HPDE6-E6E7 (cell line): ENCODE measurements around the gene FAM151A.
"Not testable (repeated sequence)": the region's sequence is repeated elsewhere in the genome, so short reads cannot be mapped to it uniquely, and the experiment has no call there.

ENCODE experiments used
- DNase-seq: peaks from one replicate; pipeline ENCODE4 v3.0.0; 2011; ENCODE audit warnings: missing footprints; ENCODE audit errors: extremely low spot score

The FAM151A gene

DNA sequence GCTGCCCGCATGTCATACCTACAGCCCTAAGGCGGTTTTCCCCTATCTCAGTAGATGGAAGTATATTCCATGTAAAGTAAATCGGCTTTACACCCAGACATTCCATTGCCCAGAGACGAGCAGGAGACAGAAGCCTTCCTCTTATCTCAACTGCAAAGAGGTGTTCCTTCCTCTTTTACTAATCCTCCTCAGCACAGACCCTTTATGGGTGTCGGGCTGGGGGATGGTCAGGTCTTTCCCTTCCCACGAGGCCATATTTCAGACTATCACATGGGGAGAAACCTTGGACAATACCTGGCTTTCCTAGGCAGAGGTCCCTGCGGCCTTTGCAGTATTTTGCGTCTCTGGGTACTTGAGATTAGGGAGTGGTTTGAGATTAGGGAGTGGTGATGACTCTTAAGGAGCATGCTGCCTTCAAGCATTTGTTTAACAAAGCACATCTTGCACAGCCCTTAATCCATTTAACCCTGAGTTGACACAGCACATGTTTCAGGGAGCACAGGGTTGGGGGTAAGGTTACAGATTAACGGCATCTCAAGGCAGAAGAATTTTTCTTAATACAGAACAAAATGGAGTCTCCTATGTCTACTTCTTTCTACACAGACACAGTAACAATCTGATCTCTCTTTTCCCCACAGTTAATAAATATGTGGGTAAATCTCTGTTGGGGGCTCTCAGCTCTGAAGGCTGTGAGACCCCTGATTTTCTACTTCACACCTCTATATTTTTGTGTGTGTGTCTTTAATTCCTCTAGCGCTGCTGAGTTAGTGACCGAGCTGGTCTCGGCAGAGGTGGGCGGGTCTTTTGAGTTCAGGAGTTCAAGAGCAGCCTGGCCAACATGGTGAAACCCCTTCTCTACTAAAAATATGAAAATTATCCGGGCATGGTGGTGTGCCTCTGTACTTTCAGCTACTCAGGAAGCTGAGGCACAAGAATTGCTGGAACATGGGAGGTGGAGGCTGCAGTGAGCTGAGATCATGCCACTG, 13.4 kb upstream of the FAM151A start:
- not testable (repeated sequence) for DNase-seq

GRCh38 chr1:54635804-54636203, 12.5 kb upstream of the FAM151A start:
- not testable (repeated sequence) for DNase-seq

DNA sequence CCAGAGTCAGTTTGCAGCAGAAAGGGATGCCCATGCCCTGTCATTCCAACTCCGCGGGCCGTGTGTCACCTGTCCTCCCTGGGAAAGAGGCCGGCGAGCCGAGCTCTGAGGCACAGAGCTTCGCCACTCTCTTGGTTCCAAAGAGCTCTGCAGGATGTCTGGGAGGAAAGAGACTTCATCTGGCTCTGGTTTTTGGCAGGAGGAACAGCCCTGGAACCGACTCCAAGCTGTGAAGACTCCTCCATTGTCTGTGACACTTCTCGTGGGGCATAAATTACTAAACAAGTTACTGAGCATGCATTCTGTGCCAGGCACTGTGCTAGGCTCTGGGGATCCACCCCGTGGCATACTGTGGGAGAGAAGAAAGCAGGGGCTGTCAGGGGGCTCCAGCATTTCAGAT, 3.9 kb upstream of the FAM151A start:
- no peak for DNase-seq

DNA sequence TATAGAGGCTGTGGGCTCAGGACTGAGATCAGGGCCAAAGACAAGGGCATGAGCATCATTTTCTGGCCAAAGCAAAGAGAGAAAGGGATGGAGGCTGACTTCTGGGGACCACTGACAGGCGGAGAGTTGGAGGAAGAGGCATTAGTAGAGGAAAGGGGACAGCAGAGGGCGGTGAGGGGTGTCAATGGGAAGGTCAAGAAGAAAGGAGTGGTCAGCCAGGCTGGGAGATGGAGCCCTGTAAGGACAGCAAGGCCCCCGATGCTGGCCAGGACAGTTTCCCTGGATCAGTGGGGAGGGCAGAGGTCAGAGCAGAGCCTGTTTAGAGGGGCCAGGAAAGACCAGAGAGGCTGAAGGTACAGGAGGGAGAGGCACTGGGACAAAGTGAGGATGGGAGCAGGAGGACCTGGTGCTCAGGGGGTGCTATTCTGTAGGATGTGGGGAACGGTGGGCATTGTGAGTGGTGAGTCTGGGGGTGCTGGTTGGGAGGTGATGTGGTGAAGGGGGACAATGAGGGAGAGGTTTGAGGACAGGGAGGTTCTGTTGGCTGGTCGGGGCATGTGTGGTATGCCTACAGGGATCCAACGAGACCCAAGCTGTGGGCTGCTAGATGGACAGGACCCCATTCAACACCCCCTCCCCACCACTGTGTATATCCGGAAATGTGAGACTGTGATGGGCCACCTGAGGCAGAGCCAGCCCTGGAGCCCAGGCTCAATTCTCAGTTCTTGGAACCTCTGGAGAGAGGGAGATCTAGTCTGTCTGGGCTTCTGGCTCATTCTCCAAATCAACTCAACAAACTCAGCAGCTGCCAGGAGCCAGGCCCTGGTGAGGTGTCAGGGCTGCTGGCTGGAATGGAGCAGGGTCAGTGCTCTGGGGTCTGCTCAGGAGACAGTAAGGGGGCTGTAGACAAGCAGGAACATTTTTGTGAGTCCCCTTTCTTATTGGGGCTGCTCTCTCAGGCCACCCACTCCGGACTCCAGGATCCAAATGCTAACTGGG, 1.4 kb upstream of the FAM151A start:
- DNase-seq: no peak

DNA sequence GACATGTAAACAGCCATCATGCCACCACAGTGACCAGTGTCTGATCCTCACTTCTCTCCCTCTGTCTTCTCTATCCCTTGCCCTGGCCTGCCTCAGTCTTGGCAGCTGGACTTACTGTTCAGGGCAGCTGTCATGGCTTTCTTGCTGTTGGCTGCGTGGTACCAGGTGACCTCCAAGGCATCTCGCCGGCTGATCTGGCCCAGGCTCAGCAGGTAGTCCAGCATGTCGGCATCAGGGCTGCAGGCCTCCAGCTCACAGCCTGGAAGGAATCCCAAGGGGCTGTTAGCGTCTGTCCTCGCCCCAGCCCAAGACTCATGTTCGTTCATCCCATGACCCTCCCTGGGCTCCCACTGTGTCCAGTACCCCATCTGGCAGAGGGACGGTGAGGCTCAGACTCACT, 3.6 kb downstream of the FAM151A start:
- DNase-seq: no peak

GRCh38 chr1:54615531-54616279, 7.6 kb downstream of the FAM151A start:
- peak; percentile 67 for DNase-seq

DNA sequence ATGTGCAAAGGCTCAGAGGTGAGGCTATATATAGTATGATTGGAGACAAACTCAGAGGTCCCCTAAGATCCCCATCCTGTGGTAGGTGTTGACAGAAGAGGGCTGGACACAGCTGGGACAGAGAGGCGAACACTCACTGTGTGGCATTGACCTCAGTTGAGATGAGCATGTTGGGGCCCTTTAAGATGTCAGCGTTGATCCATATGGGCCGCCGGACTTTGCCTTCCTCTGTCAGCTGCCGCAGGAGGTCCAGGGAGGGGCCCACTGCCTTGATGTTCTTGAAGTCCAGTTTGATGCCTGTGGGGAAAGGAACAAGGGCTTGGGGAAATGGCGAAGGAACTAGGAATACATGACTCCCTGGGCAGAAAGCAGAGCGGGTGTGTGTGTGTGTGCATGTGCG, 8.8 kb downstream of the FAM151A start:
- no peak for DNase-seq

GRCh38 chr1:54614024-54614423, 9.3 kb downstream of the FAM151A start:
- DNase-seq: no peak

GRCh38 chr1:54611621-54612020, 11.7 kb downstream of the FAM151A start:
- no peak for DNase-seq

- DNase-seq: no peak
These were observed 12.4 kb downstream of the FAM151A start for GRCh38 chr1:54610601-54611580.

- DNase-seq: no peak
These were observed 13.3 kb downstream of the FAM151A start for GRCh38 chr1:54610048-54610447.

DNA sequence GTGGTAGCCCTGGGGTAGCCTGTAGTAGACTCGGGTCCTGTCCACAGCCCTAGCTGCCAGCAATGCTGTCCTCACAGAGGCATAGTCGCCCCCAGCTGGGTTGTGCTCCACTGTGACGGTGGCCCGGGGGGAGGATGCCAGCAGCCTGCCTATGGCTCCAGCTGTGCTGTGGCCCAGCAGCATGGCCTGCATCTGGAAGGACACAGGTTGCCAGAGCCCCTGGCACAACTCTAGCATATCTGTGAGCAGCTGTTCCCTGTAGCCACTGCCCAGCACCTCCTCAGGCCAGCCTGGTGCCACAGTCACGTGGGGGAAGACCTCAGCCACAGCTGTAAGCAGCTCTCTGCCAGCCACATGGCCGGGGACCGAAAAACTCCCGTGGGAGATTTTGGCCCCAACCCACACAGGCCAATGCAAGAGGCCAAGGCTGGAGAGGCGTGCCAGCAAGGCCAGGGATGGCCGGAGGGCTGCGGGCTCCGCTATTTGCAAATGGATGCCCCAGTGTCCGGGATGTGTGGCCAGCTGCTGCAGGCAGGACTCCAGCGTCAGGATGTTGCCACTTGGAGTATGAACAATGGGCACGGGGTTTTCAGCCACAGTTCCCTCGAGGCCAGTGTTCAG, 13.9 kb downstream of the FAM151A start:
- DNase-seq: no peak

- no peak for DNase-seq
These were observed 14.6 kb downstream of the FAM151A start for GRCh38 chr1:54608566-54609230.

DNA sequence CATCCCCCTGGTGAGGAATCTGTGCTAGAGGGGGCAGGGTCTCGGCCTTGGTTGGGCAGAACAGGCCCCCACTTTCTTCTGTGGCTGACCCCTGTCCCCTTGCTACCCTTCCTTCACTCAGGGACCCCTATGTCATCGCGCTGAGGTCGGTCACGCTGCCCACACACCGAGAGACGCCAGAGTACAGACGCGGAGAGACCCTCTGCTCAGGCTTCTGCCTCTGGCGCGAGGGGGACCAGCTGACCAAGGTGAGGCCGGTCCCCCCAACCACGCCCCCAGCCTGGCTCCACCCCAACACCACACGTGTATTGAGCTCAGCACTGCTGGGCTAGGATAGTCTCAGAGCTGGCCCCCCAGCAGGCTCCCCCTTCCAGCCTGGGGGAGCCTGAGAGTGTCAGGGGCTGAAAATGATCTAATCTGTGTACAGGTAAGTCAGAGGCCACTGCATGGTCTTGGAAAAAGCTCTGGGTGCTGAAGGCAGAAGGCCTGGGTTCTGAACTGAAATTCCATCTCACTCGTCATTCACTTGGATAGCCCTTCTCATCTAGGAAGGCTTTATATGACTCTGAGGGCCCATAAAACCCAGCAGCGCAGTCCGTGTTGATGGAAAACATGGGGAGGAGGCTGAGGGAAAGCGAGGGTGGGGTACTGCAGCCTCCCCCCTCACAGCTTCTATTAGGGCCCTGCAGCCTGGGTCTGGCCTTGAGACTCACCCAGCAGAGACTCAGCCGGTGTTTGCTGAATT, 15.3 kb downstream of the FAM151A start:
- DNase-seq: no peak

GRCh38 chr1:54606990-54607325, 16.4 kb downstream of the FAM151A start:
- DNase-seq: no peak

- no peak for DNase-seq
These were observed 17.0 kb downstream of the FAM151A start for GRCh38 chr1:54606096-54606989.

- DNase-seq: no peak
These were observed 18.6 kb downstream of the FAM151A start for GRCh38 chr1:54604572-54605370.
